HG03565 (cell line): ENCODE results near the gene PRR23B.

Experiments used
- ATAC-seq: cut with Tn5 transposase; IDR thresholded peaks from one replicate; pipeline ENCODE4 v1.9.1; 2021; ENCODE audit warnings: mild to moderate bottlenecking, moderate library complexity; ENCODE audit not compliant: unreplicated experiment

PRR23B gene

DNA sequence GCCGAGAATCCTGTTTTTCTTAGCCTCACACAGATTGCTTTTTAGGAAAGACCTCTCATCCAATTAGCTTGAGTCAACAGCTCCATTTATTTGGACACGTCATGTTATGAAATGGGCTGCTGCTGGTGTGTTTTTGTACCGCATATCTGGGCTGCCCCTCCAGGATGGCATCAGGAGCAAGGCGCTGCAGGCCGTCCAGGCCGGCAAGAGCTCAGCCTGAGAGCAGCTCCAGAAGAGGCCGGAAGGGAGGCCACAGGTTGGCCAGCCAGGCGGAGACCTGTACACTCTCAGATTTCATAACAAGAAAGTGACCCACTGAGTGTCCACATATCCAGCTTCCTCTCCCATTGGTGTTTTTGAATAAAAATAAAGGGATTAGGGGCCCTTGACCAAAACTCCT is 45.4 kb downstream of the PRR23B start:
- no peak for ATAC-seq

- ATAC-seq, result no peak
These were observed 46.3 kb downstream of the PRR23B start for GRCh38 chr3:138974462-138974861.

DNA sequence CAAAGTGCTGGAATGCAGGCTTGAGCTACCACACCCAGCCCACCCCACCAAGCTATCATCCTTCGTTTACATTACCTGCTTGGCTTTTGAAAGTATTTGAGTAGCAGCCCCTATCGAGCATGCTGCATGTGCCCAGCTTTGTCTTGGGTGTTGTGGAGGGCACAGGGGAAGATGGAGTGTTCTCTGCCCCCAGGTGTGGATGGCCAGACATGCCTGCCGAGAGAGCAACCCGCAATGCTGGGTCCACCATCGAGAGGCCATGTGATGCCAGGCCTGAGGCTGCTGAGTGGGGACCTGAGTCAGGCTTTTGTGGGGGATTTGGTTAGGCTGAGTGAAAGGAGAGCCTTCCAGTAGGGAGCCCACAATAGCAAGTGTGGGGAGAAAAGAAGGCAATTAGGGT is 47.8 kb downstream of the PRR23B start:
- ATAC-seq, result no peak

- ATAC-seq, result no peak
These were observed 48.9 kb downstream of the PRR23B start for GRCh38 chr3:138971766-138972320.
